ENCODE data around the gene CSMD2. TPM values are rescaled to one million over a fixed set of nuclear protein-coding genes. Genes with fewer than 3 reads are reported as not detected.
A peak's percentile ranks its signal among the peaks of the same experiment; 100 is the strongest.

The CSMD2 gene
- total and polyA plus RNA-seq, 2 of the 8 experiments (the other 6 are each of a cell fraction or from before 2014, with no cell fraction given), result 7.0 to 14.7 TPM

GRCh38 chr1:34162852-34163766 is 1.9 kb downstream of the CSMD2 start (continued):
- TF ChIP-seq CHD7 (IDR thresholded peaks at IDR 0.05; ENCODE audit: insufficient replicate concordance, low read length) (peak; percentile 17), BACH1 (IDR thresholded peaks at IDR 0.05; ENCODE audit: low read length) (no peak; the same call in none of the 2 replicates), RAD21 (IDR thresholded peaks at IDR 0.05 in 1 of 2, conservative IDR thresholded peaks at IDR 0.05 in 1 of 2; ENCODE audit: low read depth in 2 of 2, low read length in 2 of 2) (peak; percentile 81 to 86), NRF1 (IDR thresholded peaks at IDR 0.05; ENCODE audit: low read depth, low read length) (no peak), RBBP5 (IDR thresholded peaks at IDR 0.05; ENCODE audit: borderline replicate concordance, low read depth, low read length) (no peak; the same call in 1 of the 2 replicates), KDM1A (IDR thresholded peaks at IDR 0.05; ENCODE audit: borderline replicate concordance, low read length) (no peak), MAX (IDR thresholded peaks at IDR 0.05) (peak; percentile 83), POLR2A (IDR thresholded peaks at IDR 0.05; ENCODE audit: control extremely low read depth in 1 of 2, low read depth in 2 of 2, low read length in 2 of 2) (no peak)
